Fibroblast of mammary gland (primary cell): Measurements from ENCODE around the gene XRCC5.

Experiments
- DNase-seq: peaks from one replicate; pipeline ENCODE4 v3.0.0-alpha.2; 2010; ENCODE audit warnings: low read depth
- H3K4me3 ChIP-seq: 2 replicates; pipeline ENCODE4 v1.5.1; 2011; ENCODE audit warnings: low read depth, mild to moderate bottlenecking, low read length, moderate library complexity; ENCODE audit not compliant: control insufficient read depth
- TF ChIP-seq, protein P1 (sequence below): conservative IDR thresholded peaks from 2 replicates; pipeline ENCODE4 v1.5.1; 2011; ENCODE audit warnings: low read depth, low read length, inconsistent platforms; ENCODE audit not compliant: control insufficient read depth, insufficient read depth

Gene XRCC5

DNA sequence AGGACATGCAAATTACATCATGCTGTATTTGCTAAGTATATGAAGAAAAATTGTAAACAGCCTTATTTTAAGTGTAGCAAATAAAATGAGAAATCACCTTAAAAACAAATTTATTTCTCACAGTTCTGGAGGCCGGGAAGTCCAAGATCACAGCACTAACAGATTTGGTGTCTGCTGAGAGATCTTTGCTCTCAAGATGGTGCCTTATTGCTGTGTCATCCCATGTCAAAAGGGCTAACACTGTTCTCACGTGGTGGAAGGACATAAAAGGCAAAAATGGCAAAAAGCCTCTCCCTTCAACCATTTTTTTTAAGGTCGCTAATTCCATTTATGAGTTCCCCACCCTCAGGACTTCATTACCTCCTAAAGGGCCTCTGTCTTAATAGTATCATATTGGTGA is 12.1 kb downstream of the XRCC5 start:
- TF ChIP-seq, protein P1, sequence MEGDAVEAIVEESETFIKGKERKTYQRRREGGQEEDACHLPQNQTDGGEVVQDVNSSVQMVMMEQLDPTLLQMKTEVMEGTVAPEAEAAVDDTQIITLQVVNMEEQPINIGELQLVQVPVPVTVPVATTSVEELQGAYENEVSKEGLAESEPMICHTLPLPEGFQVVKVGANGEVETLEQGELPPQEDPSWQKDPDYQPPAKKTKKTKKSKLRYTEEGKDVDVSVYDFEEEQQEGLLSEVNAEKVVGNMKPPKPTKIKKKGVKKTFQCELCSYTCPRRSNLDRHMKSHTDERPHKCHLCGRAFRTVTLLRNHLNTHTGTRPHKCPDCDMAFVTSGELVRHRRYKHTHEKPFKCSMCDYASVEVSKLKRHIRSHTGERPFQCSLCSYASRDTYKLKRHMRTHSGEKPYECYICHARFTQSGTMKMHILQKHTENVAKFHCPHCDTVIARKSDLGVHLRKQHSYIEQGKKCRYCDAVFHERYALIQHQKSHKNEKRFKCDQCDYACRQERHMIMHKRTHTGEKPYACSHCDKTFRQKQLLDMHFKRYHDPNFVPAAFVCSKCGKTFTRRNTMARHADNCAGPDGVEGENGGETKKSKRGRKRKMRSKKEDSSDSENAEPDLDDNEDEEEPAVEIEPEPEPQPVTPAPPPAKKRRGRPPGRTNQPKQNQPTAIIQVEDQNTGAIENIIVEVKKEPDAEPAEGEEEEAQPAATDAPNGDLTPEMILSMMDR: no peak

DNA sequence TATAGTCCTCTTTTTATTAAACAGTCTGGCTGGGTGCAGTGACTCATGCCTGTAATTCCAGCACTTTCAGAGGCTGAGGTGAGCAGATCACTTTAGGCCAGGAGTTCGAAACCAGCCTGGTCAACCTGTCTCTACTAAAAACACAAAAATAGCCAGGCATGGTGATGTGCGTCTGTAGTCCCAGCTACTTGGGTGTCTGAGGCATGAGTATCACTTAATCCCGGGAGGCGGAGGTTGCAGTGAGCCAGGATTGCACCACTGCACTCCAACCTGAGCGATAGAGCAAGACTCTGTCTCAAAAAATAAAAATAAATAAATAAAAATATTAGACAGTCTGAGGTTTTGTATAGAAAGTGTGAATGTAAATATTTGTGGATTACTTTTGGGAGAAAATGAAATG is 17.8 kb downstream of the XRCC5 start:
- DNase-seq: no peak
- H3K4me3 ChIP-seq: no peak overlapping the region
- TF ChIP-seq, protein P1: no peak

More for the DNA sequence above, 12.1 kb downstream of the XRCC5 start:
- no peak for DNase-seq
- no peak overlapping the region for H3K4me3 ChIP-seq

DNA sequence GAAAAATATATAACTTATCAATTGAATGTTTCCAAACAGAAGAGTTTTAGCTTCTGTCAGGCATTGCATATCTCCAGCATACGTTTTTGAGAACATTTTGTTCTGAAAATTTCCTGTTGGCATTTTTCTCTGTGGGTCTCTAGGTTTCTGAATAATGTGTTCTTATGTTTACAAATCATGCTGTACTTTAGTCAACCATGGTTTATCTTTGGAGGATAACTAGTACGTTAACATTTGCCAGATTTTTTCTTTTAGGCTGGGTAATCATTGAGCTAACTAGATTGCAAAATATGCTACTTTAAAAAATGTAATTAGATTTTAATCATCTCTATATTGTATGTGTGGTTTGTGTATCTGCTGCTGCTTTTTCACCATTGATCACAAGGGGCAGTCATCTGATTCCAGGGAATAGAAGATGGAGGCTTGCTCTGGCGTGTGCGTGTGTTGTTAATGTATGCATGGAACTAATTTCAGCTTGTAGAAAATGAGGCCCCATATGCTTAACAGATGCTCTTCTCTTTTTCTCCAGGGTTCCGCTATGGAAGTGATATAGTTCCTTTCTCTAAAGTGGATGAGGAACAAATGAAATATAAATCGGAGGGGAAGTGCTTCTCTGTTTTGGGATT is 21.3 kb downstream of the XRCC5 start:
- H3K4me3 ChIP-seq: no peak overlapping the region
- TF ChIP-seq, protein P1: no peak
- DNase-seq: no peak

- TF ChIP-seq, protein P1: no peak
- no peak overlapping the region for H3K4me3 ChIP-seq
- no peak for DNase-seq
Observed at GRCh38 chr2:216131175-216131926, 22.2 kb downstream of the XRCC5 start.

DNA sequence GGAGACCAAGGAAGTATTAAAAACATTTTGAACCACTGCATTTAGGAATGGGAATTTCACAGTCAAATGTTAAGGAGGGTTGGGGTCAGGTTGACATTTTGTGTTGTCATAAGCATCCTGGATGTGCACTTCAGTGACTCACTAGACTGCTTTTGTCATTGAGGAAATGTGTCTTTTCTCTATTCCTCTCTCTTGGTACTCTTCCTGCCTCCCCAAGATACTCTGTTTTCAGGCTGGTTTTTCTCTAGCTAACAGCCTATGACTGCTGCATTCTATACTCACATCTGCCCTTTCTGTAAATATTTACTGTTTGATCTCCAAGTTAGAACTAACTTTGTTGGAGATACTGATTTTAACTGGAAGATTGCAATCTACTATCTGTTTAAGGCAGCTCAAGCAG is 23.4 kb downstream of the XRCC5 start:
- no peak overlapping the region for H3K4me3 ChIP-seq
- no peak for DNase-seq
- TF ChIP-seq, protein P1: no peak

DNA sequence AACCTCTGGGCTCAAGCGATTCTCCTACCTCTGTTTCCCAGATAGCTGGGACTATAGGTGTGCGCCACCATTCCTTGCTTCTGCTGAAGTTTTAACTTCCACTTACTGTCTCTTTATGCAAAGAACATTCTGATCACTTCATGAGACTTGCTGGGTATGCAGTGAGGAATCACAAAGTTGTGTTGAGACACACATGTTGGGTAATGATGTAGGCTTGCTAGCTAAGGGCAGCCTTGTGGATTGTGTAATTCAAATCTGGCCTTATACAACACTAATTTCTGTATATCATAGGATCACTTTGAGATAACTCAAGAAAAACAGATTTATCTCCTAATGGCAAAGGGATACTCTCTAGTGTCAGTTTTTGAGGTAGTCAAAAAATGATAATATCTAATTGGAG is 24.2 kb downstream of the XRCC5 start:
- H3K4me3 ChIP-seq: no peak overlapping the region
- TF ChIP-seq, protein P1: no peak
- DNase-seq: no peak
